NK-92 (cell line): ENCODE results near the gene PHKA2.

Experiments
- DNase-seq: peaks from one replicate; lab custom pipeline; 2025; ENCODE audit not compliant: unreplicated experiment; lab: John Stamatoyannopoulos, UW

The PHKA2 gene

GRCh38 chrX:18934708-18935107 is 49.2 kb downstream of the PHKA2 start:
- no peak for DNase-seq

- no peak for DNase-seq
These were observed 50.3 kb downstream of the PHKA2 start for GRCh38 chrX:18933617-18934016.

- no peak for DNase-seq
These were observed 51.9 kb downstream of the PHKA2 start for GRCh38 chrX:18931972-18932371.

GRCh38 chrX:18929775-18930174 is 54.1 kb downstream of the PHKA2 start:
- DNase-seq = no peak

- DNase-seq = no peak
These were observed 56.4 kb downstream of the PHKA2 start for GRCh38 chrX:18927558-18927957.

GRCh38 chrX:18924507-18925088 is 59.3 kb downstream of the PHKA2 start:
- no peak for DNase-seq

GRCh38 chrX:18920566-18920965 is 63.3 kb downstream of the PHKA2 start:
- no peak for DNase-seq

GRCh38 chrX:18920079-18920478 is 63.8 kb downstream of the PHKA2 start:
- no peak for DNase-seq

- no peak for DNase-seq
These were observed 66.1 kb downstream of the PHKA2 start for GRCh38 chrX:18917831-18918230.

- no peak for DNase-seq
These were observed 77.6 kb downstream of the PHKA2 start for GRCh38 chrX:18906286-18906685.

- no peak for DNase-seq
These were observed 83.4 kb downstream of the PHKA2 start for GRCh38 chrX:18900401-18900976.

- DNase-seq = no peak
These were observed 84.0 kb downstream of the PHKA2 start for GRCh38 chrX:18899796-18900380.

GRCh38 chrX:18898492-18898891 is 85.4 kb downstream of the PHKA2 start:
- no peak for DNase-seq

- DNase-seq = no peak
These were observed 85.8 kb downstream of the PHKA2 start for GRCh38 chrX:18898091-18898490.

- DNase-seq = no peak
These were observed 86.3 kb downstream of the PHKA2 start for GRCh38 chrX:18897611-18898010.

GRCh38 chrX:18896680-18897544 is 87.0 kb downstream of the PHKA2 start:
- no peak for DNase-seq

- no peak for DNase-seq
These were observed 88.5 kb downstream of the PHKA2 start for GRCh38 chrX:18895189-18895951.

GRCh38 chrX:18894156-18894555 is 89.8 kb downstream of the PHKA2 start:
- DNase-seq = no peak

- DNase-seq = no peak
These were observed 90.4 kb downstream of the PHKA2 start for GRCh38 chrX:18893536-18893935.

GRCh38 chrX:18892899-18893298 is 91.0 kb downstream of the PHKA2 start:
- no peak for DNase-seq

- no peak for DNase-seq
These were observed 92.4 kb downstream of the PHKA2 start for GRCh38 chrX:18891548-18891945.
